NCI-H82 (cell line): Measurements from ENCODE around the gene ZDHHC8.

Experiments
- DNase-seq: peaks from one replicate; lab custom pipeline; 2025; lab: John Stamatoyannopoulos, UW

The ZDHHC8 gene

GRCh38 chr22:20130319-20130718 is 1.3 kb upstream of the ZDHHC8 start:
- no peak for DNase-seq

GRCh38 chr22:20130731-20131596 is 640 bp upstream of the ZDHHC8 start:
- peak; percentile 83 for DNase-seq

GRCh38 chr22:20131859-20132685 is 468 bp downstream of the ZDHHC8 start:
- no peak for DNase-seq

- no peak for DNase-seq
Observed at GRCh38 chr22:20132686-20133246, 1.2 kb downstream of the ZDHHC8 start.

GRCh38 chr22:20133930-20134549 is 2.4 kb downstream of the ZDHHC8 start:
- no peak for DNase-seq

- no peak for DNase-seq
Observed at GRCh38 chr22:20135265-20135664, 3.7 kb downstream of the ZDHHC8 start.

GRCh38 chr22:20135806-20136602 is 4.4 kb downstream of the ZDHHC8 start:
- DNase-seq = no peak

GRCh38 chr22:20136603-20136873 is 4.9 kb downstream of the ZDHHC8 start:
- DNase-seq = no peak

- DNase-seq = no peak
Observed at GRCh38 chr22:20137113-20137512, 5.5 kb downstream of the ZDHHC8 start.

- no peak for DNase-seq
Observed at GRCh38 chr22:20137671-20138416, 6.2 kb downstream of the ZDHHC8 start.

GRCh38 chr22:20138417-20138738 is 6.8 kb downstream of the ZDHHC8 start:
- DNase-seq = no peak

- DNase-seq = no peak
Observed at GRCh38 chr22:20138868-20139267, 7.3 kb downstream of the ZDHHC8 start.

GRCh38 chr22:20139391-20140106 is 7.9 kb downstream of the ZDHHC8 start:
- DNase-seq = no peak

GRCh38 chr22:20140107-20140445 is 8.5 kb downstream of the ZDHHC8 start:
- DNase-seq = no peak

GRCh38 chr22:20140521-20140964 is 8.9 kb downstream of the ZDHHC8 start:
- DNase-seq = no peak

GRCh38 chr22:20141186-20142077 is 9.8 kb downstream of the ZDHHC8 start:
- no peak for DNase-seq

GRCh38 chr22:20142711-20143621 is 11.4 kb downstream of the ZDHHC8 start:
- DNase-seq = no peak

- no peak for DNase-seq
Observed at GRCh38 chr22:20143883-20144665, 12.5 kb downstream of the ZDHHC8 start.
